SU-DHL-6 (cell line): ENCODE results near the gene RINL.
"Not testable (repeated sequence)": the region's sequence is repeated elsewhere in the genome, so short reads cannot be mapped to it uniquely, and the experiment has no call there.

ENCODE experiments used
- H2AFZ ChIP-seq: fragments of 200-600 bp; sonication (generic); 2 replicates; pipeline ENCODE4 v1.6.1; 2014; ENCODE audit warnings: low read depth, mild to moderate bottlenecking, moderate library complexity, mixed read lengths, antibody characterized with exemption, low read length; ENCODE audit not compliant: severe bottlenecking
- H3F3A ChIP-seq: fragments of 200-600 bp; shearing (Covaris generic); 2 replicates; pipeline ENCODE4 v1.6.0; 2016; ENCODE audit warnings: antibody characterized with exemption, mild to moderate bottlenecking; ENCODE audit not compliant: insufficient read depth
- H3K27ac ChIP-seq: fragments of 200-600 bp; sonication (generic); 2 replicates; pipeline ENCODE4 v1.5.1; 2016; ENCODE audit warnings: low read depth, mild to moderate bottlenecking, low read length, moderate library complexity, mixed read lengths
- H3K27me3 ChIP-seq: fragments of 200-600 bp; sonication (generic), shearing (Covaris generic); 2 replicates; pipeline ENCODE4 v1.6.0; 2014; ENCODE audit warnings: mild to moderate bottlenecking, low read length
- H3K36me3 ChIP-seq: fragments of 200-600 bp; sonication (generic); 2 replicates; pipeline ENCODE4 v1.6.1; 2014; ENCODE audit warnings: mild to moderate bottlenecking, low read length, mixed read lengths
- H3K4me2 ChIP-seq: fragments of 300-600, 200-600 bp; shearing (Covaris generic), sonication (generic); 2 replicates; pipeline ENCODE4 v1.6.0; 2014; ENCODE audit warnings: low read length, low read depth, mild to moderate bottlenecking; ENCODE audit not compliant: poor library complexity, severe bottlenecking
- H3K4me3 ChIP-seq: fragments of 200-600 bp; sonication (generic); 2 replicates; pipeline ENCODE4 v1.5.1; 2014; ENCODE audit warnings: antibody characterized with exemption, low read length, mild to moderate bottlenecking, mixed read lengths; ENCODE audit not compliant: insufficient read depth, poor library complexity, severe bottlenecking
- H3K79me2 ChIP-seq: fragments of 200-600 bp; sonication (generic); 2 replicates; pipeline ENCODE4 v1.6.1; 2014; ENCODE audit warnings: mild to moderate bottlenecking, low read length, moderate library complexity; ENCODE audit not compliant: insufficient read depth
- H3K9ac ChIP-seq: fragments of 200-600 bp; sonication (generic); 2 replicates; pipeline ENCODE4 v1.7.0; 2014; ENCODE audit warnings: mild to moderate bottlenecking, low read length
- H3K9me2 ChIP-seq: fragments of 200-600 bp; sonication (generic); replicated peaks from 2 replicates; pipeline ENCODE4 v1.6.1; 2014; ENCODE audit warnings: low read length; ENCODE audit not compliant: insufficient read depth
- H3K9me3 ChIP-seq: fragments of 200-600 bp; sonication (generic); 2 replicates; pipeline ENCODE4 v1.6.1; 2014; ENCODE audit warnings: low read length, mixed read lengths; ENCODE audit not compliant: insufficient read depth
- H4K20me1 ChIP-seq: fragments of 200-600 bp; sonication (generic); 2 replicates; pipeline ENCODE4 v1.6.1; 2014; ENCODE audit warnings: low read depth, mild to moderate bottlenecking, antibody characterized with exemption, low read length, moderate library complexity, mixed read lengths
- EZH2phosphoT487 ChIP-seq: fragments of 200-600 bp; sonication (generic), shearing (Covaris generic); conservative IDR thresholded peaks from 2 replicates; pipeline ENCODE4 v1.6.1; 2018; ENCODE audit warnings: mild to moderate bottlenecking, antibody characterized with exemption, low read length, moderate library complexity, mixed read lengths
- TF ChIP-seq, protein P1 (sequence below): fragments of 200-600 bp; sonication (generic); IDR thresholded peaks from one replicate; pipeline ENCODE4 v1.5.1; 2017; ENCODE audit warnings: antibody characterized with exemption, mild to moderate bottlenecking, low read length, moderate library complexity; ENCODE audit not compliant: insufficient read depth, poor library complexity, severe bottlenecking

RINL gene

DNA sequence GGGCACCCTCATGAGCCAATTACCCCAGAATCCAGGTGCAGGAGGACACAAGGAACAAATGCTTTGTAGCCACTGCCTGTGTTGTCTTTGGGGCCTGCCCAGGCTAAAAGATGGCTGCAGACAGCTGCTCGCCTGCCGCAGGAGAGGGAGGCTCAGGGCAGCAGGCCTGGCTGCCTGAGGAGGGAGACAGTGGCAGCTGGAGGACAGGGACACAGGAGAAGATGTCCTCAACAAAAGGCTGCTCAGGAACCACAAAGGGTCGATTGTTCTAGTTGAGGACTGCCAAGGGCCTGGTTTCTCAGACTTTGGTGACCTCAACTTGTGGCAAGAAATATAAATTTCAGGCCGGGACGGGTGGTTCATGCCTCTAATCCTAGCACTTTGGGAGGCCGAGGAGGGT is 13.7 kb upstream of the RINL start:
- Histone ChIP-seq H3K27me3 (no peaks in the 10 kb centered on the region), H3K9me2 (no peaks in the 10 kb centered on the region), H3K9me3 (no peaks in the 10 kb centered on the region), H3K4me3 (no peak overlapping the region), H3K36me3 (no peaks in the 10 kb centered on the region), H3K4me2 (no peak overlapping the region), H2AFZ (no peak overlapping the region), H3K9ac (no peak overlapping the region), H3K27ac (no peak overlapping the region), H3F3A (no peaks in the 10 kb centered on the region), H3K79me2 (no peaks in the 10 kb centered on the region), H4K20me1 (no peaks in the 10 kb centered on the region)
- TF ChIP-seq, protein P1, sequence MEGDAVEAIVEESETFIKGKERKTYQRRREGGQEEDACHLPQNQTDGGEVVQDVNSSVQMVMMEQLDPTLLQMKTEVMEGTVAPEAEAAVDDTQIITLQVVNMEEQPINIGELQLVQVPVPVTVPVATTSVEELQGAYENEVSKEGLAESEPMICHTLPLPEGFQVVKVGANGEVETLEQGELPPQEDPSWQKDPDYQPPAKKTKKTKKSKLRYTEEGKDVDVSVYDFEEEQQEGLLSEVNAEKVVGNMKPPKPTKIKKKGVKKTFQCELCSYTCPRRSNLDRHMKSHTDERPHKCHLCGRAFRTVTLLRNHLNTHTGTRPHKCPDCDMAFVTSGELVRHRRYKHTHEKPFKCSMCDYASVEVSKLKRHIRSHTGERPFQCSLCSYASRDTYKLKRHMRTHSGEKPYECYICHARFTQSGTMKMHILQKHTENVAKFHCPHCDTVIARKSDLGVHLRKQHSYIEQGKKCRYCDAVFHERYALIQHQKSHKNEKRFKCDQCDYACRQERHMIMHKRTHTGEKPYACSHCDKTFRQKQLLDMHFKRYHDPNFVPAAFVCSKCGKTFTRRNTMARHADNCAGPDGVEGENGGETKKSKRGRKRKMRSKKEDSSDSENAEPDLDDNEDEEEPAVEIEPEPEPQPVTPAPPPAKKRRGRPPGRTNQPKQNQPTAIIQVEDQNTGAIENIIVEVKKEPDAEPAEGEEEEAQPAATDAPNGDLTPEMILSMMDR = no peak
- TF ChIP-seq EZH2phosphoT487 = no peak

DNA sequence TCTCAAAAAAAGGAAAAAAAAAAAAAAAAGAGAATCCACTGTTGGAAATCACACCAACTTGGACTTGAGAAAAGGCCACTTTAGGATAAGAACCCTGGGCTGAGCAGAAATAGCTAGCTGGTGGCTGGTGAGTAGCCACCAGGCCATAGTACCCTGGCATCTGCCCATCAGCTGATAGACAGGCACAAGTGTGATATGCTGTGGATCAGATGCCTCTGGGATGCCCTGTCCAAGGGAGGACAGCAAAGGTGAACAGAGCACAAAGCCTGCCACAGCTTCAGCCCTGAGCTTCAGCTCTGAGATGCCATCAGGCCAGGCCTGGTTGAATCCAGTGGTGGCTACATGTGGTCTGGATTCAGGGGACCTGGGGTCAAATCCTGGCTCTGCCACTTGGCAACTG is 12.6 kb upstream of the RINL start:
- H3K27ac ChIP-seq = no peak overlapping the region
- H3K9me2 ChIP-seq = no peaks in the 10 kb centered on the region
- no peaks in the 10 kb centered on the region for H3K27me3 ChIP-seq
- no peak overlapping the region for H3K4me2 ChIP-seq
- H4K20me1 ChIP-seq = no peaks in the 10 kb centered on the region
- H2AFZ ChIP-seq = no peak overlapping the region
- no peak overlapping the region for H3K9ac ChIP-seq
- no peaks in the 10 kb centered on the region for H3K36me3 ChIP-seq
- no peak overlapping the region for H3K4me3 ChIP-seq
- no peaks in the 10 kb centered on the region for H3F3A ChIP-seq
- TF ChIP-seq, protein P1 = no peak
- TF ChIP-seq EZH2phosphoT487 = no peak
- H3K79me2 ChIP-seq = no peaks in the 10 kb centered on the region
- H3K9me3 ChIP-seq = no peaks in the 10 kb centered on the region

DNA sequence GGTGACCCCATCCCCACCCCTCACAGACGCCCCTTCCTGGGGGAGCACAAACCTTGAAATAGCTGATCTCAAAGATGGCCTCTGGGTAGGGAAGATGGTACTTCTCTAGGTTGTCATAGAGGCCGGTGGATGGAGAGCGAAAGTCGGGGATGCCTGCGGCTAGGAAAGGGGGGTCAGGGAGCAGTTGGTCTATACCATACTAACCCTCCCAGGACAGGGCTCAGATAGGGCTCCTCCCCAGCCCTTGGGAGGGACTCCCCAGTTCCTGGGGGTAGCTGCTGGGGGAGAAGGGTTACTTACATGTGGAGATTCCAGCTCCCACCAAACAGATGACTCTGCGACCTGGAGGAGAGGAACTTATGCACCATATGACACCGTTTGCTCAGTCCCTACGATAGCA is 11.7 kb upstream of the RINL start:
- Histone ChIP-seq H3F3A (no peaks in the 10 kb centered on the region), H3K9me3 (no peaks in the 10 kb centered on the region), H3K9ac (no peak overlapping the region), H3K4me3 (no peak overlapping the region), H3K36me3 (no peaks in the 10 kb centered on the region), H2AFZ (no peak overlapping the region), H3K79me2 (no peaks in the 10 kb centered on the region), H4K20me1 (no peaks in the 10 kb centered on the region), H3K27me3 (no peaks in the 10 kb centered on the region), H3K27ac (no peak overlapping the region), H3K4me2 (no peak overlapping the region), H3K9me2 (no peaks in the 10 kb centered on the region)
- TF ChIP-seq, protein P1 = no peak

DNA sequence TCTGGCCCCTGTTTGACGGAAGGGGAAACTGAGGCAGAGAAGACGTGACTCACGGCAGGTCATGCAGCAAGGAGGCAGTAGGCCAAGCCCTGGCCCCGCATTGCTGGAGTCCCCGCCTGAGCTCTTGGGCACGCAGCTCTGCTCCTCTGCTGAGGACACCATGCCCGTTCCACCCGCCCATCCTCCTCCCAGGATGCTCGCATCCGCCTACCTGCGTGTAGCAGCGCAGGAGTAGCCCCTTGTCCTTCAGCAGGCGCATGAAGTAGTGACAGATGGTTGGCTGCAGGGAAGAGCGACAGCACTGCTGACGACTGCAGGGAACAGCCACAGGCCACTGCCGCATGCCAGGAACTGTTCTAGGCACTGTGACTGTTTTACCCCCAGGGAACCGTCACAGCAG is 10.8 kb upstream of the RINL start:
- no peaks in the 10 kb centered on the region for H3F3A ChIP-seq
- no peaks in the 10 kb centered on the region for H3K36me3 ChIP-seq
- TF ChIP-seq EZH2phosphoT487 = no peak
- TF ChIP-seq, protein P1 = no peak
- H3K9me2 ChIP-seq = no peaks in the 10 kb centered on the region
- no peak overlapping the region for H3K4me2 ChIP-seq
- no peaks in the 10 kb centered on the region for H4K20me1 ChIP-seq
- no peak overlapping the region for H3K27ac ChIP-seq
- no peak overlapping the region for H3K9ac ChIP-seq
- H3K9me3 ChIP-seq = no peaks in the 10 kb centered on the region
- H3K79me2 ChIP-seq = no peaks in the 10 kb centered on the region
- no peak overlapping the region for H3K4me3 ChIP-seq
- H2AFZ ChIP-seq = no peak overlapping the region
- H3K27me3 ChIP-seq = no peaks in the 10 kb centered on the region

DNA sequence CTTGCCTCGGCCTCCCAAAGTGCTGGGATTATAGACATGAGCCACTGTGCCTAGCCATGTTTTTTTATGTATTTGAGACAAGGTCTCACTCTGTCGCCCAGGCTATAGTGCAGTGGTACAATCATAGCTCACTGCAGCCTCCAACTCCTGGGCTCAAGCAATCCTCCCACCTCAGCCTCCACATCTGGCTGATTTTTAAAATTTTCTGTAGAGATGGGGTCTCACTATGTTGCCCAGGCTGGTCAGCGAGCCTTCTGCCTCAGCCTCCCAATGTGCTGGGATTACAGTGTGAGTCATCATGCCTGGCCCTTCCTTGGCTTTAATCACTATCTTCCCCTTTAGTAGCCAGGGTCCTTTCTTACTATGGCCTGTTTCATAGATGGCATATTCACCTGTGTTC is 6.6 kb upstream of the RINL start:
- not testable (repeated sequence) for H3K27ac ChIP-seq, H3F3A ChIP-seq, H3K36me3 ChIP-seq, H3K27me3 ChIP-seq, H3K9ac ChIP-seq, H4K20me1 ChIP-seq, H2AFZ ChIP-seq, H3K79me2 ChIP-seq, H3K4me3 ChIP-seq, H3K9me3 ChIP-seq, H3K4me2 ChIP-seq, H3K9me2 ChIP-seq
